ENCODE results near the gene DNAJB8. TPM values are rescaled to one million over a fixed set of nuclear protein-coding genes. Genes with fewer than 3 reads are reported as not detected.

The DNAJB8 gene
- total RNA-seq, 1 experiment from 2014 or later, result not detected

DNA sequence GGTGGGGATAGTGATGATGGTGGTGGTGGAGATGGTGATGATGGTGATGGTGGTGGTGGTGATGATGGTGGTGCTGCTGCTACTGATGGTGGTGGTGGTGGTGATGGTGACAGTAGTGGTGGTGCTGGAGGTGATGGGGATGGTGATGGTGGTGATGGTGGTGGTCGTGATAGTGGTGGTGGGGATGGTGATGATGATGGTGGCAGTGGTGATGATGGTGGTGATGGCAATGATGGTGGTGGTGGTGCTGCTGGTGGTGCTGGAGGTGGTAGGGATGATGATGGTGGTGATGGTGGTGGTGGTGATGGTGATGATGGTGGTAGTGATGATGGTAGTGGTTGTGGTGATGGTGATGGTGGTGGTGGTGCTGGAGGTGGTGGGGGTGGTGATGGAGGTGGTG is 21.3 kb downstream of the DNAJB8 start:
- Histone ChIP-seq H3K9me3 (ENCODE audit: low read depth, low read length, poor library complexity, severe bottlenecking) (no peaks in the 10 kb centered on the region), H3K27ac (ENCODE audit: low read depth, low read length, poor library complexity, severe bottlenecking) (no peak overlapping the region)
- TF ChIP-seq EZH2 (IDR thresholded peaks at IDR 0.05; ENCODE audit: borderline replicate concordance, low read depth, low read length, poor library complexity, severe bottlenecking), result no peak
- TF ChIP-seq, protein P1, sequence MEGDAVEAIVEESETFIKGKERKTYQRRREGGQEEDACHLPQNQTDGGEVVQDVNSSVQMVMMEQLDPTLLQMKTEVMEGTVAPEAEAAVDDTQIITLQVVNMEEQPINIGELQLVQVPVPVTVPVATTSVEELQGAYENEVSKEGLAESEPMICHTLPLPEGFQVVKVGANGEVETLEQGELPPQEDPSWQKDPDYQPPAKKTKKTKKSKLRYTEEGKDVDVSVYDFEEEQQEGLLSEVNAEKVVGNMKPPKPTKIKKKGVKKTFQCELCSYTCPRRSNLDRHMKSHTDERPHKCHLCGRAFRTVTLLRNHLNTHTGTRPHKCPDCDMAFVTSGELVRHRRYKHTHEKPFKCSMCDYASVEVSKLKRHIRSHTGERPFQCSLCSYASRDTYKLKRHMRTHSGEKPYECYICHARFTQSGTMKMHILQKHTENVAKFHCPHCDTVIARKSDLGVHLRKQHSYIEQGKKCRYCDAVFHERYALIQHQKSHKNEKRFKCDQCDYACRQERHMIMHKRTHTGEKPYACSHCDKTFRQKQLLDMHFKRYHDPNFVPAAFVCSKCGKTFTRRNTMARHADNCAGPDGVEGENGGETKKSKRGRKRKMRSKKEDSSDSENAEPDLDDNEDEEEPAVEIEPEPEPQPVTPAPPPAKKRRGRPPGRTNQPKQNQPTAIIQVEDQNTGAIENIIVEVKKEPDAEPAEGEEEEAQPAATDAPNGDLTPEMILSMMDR (conservative IDR thresholded peaks at IDR 0.05; ENCODE audit: low read depth, low read length), result no peak

DNA sequence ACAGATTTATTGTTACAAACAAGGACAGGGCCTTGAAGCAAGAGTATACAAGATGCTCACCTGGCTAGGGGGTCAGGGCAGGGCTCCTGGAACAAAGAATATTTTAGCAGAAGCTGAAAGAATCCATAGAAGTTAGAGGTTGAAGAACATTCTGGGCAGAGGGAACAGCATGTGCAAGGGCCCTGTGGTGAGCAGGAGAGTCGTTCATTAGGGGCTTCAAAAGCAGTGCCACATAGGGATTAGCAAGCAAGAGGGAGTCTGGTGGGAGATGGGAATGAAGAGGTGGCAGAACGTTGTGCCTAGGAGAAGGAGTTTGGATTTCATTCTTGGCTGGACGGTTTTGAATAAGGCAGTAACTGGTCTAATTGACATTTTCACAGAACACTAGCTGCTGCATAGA is 22.9 kb downstream of the DNAJB8 start:
- Histone ChIP-seq H3K27ac (ENCODE audit: low read depth, low read length, poor library complexity, severe bottlenecking) (no peak overlapping the region), H3K4me1 (ENCODE audit: insufficient read depth, low read length, poor library complexity, severe bottlenecking) (no peaks in the 10 kb centered on the region), H3K36me3 (ENCODE audit: insufficient read depth, low read length, poor library complexity, severe bottlenecking) (no peaks in the 10 kb centered on the region), H3K27me3 (replicated peaks; ENCODE audit: insufficient read depth, low read depth, low read length, poor library complexity) (no peaks in the 10 kb centered on the region), H3K9me3 (ENCODE audit: low read depth, low read length, poor library complexity, severe bottlenecking) (no peaks in the 10 kb centered on the region), H3K4me3 (ENCODE audit: low read depth, low read length, poor library complexity, severe bottlenecking) (no peak overlapping the region)
- ChIA-PET POLR2A (ENCODE audit: low non-redundant PET) (no interaction called here), CTCF (no interaction called here)
- no TSS peak for BruUV-seq (replicated peaks)
- no peak for TF ChIP-seq EZH2 (IDR thresholded peaks at IDR 0.05; ENCODE audit: borderline replicate concordance, low read depth, low read length, poor library complexity, severe bottlenecking)
- TF ChIP-seq, protein P1 (conservative IDR thresholded peaks at IDR 0.05; ENCODE audit: low read depth, low read length), result no peak
- DNase-seq (ENCODE audit: low spot score), result no peak
- intact Hi-C loops (cut with micrococcal nuclease; ENCODE audit: unreplicated experiment), result no loop called here

More for the DNA sequence above, 21.3 kb downstream of the DNAJB8 start:
- BruUV-seq (replicated peaks), result no TSS peak
- H3K36me3 ChIP-seq (ENCODE audit: insufficient read depth, low read length, poor library complexity, severe bottlenecking), result no peaks in the 10 kb centered on the region
- intact Hi-C loops (cut with micrococcal nuclease; ENCODE audit: unreplicated experiment), result no loop called here
- ChIA-PET POLR2A (ENCODE audit: low non-redundant PET) (no interaction called here), CTCF (no interaction called here)
- no peak overlapping the region for H3K4me3 ChIP-seq (ENCODE audit: low read depth, low read length, poor library complexity, severe bottlenecking)
- DNase-seq (ENCODE audit: low spot score), result no peak
- no peaks in the 10 kb centered on the region for H3K4me1 ChIP-seq (ENCODE audit: insufficient read depth, low read length, poor library complexity, severe bottlenecking)
- H3K27me3 ChIP-seq (replicated peaks; ENCODE audit: insufficient read depth, low read depth, low read length, poor library complexity), result no peaks in the 10 kb centered on the region

DNA sequence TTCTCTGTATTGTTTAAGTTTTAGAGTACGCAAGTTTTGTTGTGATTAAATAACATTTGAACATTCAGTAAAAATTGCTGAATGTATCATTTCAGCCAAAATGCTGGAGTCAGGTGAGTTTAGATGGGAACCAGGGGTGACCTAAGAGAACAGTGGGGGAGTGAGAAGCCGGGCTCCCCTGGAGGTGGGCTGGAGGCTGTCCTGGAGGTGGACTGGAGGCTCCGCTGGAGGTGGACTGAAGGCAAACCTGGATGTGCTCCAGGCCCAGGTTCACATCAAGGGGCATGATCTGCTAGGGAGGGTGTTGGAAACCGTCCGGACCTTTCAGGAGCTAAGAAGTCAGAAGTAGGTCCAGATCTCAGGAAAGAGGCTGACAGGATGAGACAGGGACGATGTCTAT is 23.7 kb downstream of the DNAJB8 start:
- Histone ChIP-seq H3K36me3 (ENCODE audit: insufficient read depth, low read length, poor library complexity, severe bottlenecking) (no peaks in the 10 kb centered on the region), H3K4me1 (ENCODE audit: insufficient read depth, low read length, poor library complexity, severe bottlenecking) (no peaks in the 10 kb centered on the region), H3K27me3 (replicated peaks; ENCODE audit: insufficient read depth, low read depth, low read length, poor library complexity) (no peaks in the 10 kb centered on the region), H3K9me3 (ENCODE audit: low read depth, low read length, poor library complexity, severe bottlenecking) (no peaks in the 10 kb centered on the region), H3K4me3 (ENCODE audit: low read depth, low read length, poor library complexity, severe bottlenecking) (no peak overlapping the region), H3K27ac (ENCODE audit: low read depth, low read length, poor library complexity, severe bottlenecking) (no peak overlapping the region)
- intact Hi-C loops (cut with micrococcal nuclease; ENCODE audit: unreplicated experiment), result no loop called here
- BruUV-seq (replicated peaks), result no TSS peak
- ChIA-PET POLR2A (ENCODE audit: low non-redundant PET) (no interaction called here), CTCF (no interaction called here)
- no peak for TF ChIP-seq EZH2 (IDR thresholded peaks at IDR 0.05; ENCODE audit: borderline replicate concordance, low read depth, low read length, poor library complexity, severe bottlenecking)
- TF ChIP-seq, protein P1 (conservative IDR thresholded peaks at IDR 0.05; ENCODE audit: low read depth, low read length), result no peak
- DNase-seq (ENCODE audit: low spot score), result no peak

Data from A673 (cell line).